Measurements from ENCODE around the gene S1PR1. TPM values are rescaled to one million over a fixed set of nuclear protein-coding genes. Genes with fewer than 3 reads are reported as not detected.

The S1PR1 gene
- total RNA-seq, 1 experiment from 2014 or later, result 0.24 TPM

DNA sequence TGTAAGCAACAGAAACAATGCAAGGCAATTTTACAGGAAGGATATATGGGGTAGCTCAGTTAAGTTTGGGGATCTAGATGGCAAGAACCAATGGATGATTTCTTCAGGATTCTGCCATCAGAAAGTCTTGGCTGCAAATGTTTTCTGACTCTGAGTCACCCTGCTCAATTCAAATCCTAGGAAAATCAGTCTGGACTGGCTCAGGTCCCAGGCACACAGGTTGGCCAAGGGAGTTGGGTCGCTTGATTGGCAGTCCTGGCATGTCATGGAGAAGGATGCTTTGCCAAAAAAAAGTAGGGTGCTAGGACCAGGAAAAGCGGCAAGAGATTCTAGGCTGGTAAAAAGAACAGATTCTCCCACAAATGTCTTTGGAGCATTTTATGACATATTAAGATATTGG is 28.9 kb upstream of the S1PR1 start:
- TF ChIP-seq, protein P1, sequence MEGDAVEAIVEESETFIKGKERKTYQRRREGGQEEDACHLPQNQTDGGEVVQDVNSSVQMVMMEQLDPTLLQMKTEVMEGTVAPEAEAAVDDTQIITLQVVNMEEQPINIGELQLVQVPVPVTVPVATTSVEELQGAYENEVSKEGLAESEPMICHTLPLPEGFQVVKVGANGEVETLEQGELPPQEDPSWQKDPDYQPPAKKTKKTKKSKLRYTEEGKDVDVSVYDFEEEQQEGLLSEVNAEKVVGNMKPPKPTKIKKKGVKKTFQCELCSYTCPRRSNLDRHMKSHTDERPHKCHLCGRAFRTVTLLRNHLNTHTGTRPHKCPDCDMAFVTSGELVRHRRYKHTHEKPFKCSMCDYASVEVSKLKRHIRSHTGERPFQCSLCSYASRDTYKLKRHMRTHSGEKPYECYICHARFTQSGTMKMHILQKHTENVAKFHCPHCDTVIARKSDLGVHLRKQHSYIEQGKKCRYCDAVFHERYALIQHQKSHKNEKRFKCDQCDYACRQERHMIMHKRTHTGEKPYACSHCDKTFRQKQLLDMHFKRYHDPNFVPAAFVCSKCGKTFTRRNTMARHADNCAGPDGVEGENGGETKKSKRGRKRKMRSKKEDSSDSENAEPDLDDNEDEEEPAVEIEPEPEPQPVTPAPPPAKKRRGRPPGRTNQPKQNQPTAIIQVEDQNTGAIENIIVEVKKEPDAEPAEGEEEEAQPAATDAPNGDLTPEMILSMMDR (conservative IDR thresholded peaks at IDR 0.05), result no peak

More for the DNA sequence above, 28.9 kb upstream of the S1PR1 start:
- Histone ChIP-seq H3K4me1 (ENCODE audit: insufficient read depth, low read length) (no peaks in the 10 kb centered on the region), H3K9me3 (ENCODE audit: control insufficient read depth, low read depth, low read length) (no peaks in the 10 kb centered on the region), H2BK120ac (ENCODE audit: low read depth, low read length, poor library complexity, severe bottlenecking) (no peak overlapping the region), H3K18ac (ENCODE audit: insufficient read length, low read depth, low read length) (no peak overlapping the region), H3K79me2 (ENCODE audit: insufficient read depth, low read length) (no peaks in the 10 kb centered on the region), H3K23ac (ENCODE audit: insufficient read length, low read depth, low read length) (no peak overlapping the region), H3K79me1 (ENCODE audit: insufficient read depth, low read depth, low read length, poor library complexity, severe bottlenecking) (no peaks in the 10 kb centered on the region), H4K5ac (ENCODE audit: insufficient read length, low read depth, low read length) (no peak overlapping the region), H2BK20ac (ENCODE audit: low read depth, low read length, poor library complexity, severe bottlenecking) (no peak overlapping the region), H3T11ph (ENCODE audit: low read length) (no peak overlapping the region), H3K27me3 (ENCODE audit: insufficient read depth, low read length) (no peaks in the 10 kb centered on the region), H3K4ac (ENCODE audit: low read depth, low read length) (no peak overlapping the region), H3K4me2 (ENCODE audit: insufficient read depth, insufficient read length, low read length) (no peak overlapping the region), H3K14ac (ENCODE audit: insufficient read depth, low read length) (no peak overlapping the region), H3K56ac (ENCODE audit: insufficient read length, low read depth, low read length) (no peak overlapping the region), H2AK5ac (ENCODE audit: insufficient read length, low read length) (no peak overlapping the region), H3K9ac (ENCODE audit: extremely low read depth, insufficient read length, low read length) (no peak overlapping the region), H2BK15ac (ENCODE audit: low read depth, low read length) (no peak overlapping the region), H2BK5ac (ENCODE audit: insufficient read length, low read length) (no peak overlapping the region), H4K8ac (replicated peaks; ENCODE audit: insufficient read length, low read depth, low read length) (no peak overlapping the region), H2BK12ac (ENCODE audit: insufficient read length, low read depth, low read length) (no peak overlapping the region), H2AFZ (ENCODE audit: low read length) (no peak overlapping the region), H4K91ac (ENCODE audit: insufficient read length, low read depth, low read length) (no peak overlapping the region), H4K20me1 (ENCODE audit: control insufficient read depth, insufficient read depth, insufficient read length) (no peaks in the 10 kb centered on the region), H3K27ac (ENCODE audit: insufficient read length, low read depth, low read length) (no peak overlapping the region), H3K23me2 (ENCODE audit: insufficient read length, low read depth, low read length, poor library complexity, severe bottlenecking) (no peaks in the 10 kb centered on the region)
- DNase-seq, result no peak
- WGBS (ENCODE audit: extremely low coverage, insufficient read length, low lambda C conversion rate), result no CpG with 5 or more reads among the region's 2 CpGs
- Mint-ChIP-seq H3K36me3 (ENCODE audit: insufficient read depth in 1 of 3, low read depth in 3 of 3) (no peaks in the 10 kb centered on the region), H3K27ac (no peak overlapping the region), H3K9me3 (no peaks in the 10 kb centered on the region), H3K27me3 (ENCODE audit: low read depth) (no peaks in the 10 kb centered on the region), H3K4me3 (no peak overlapping the region), H3K4me1 (no peaks in the 10 kb centered on the region)

Measured in H9 (cell line).